ENCODE measurements around the gene SCN2A. TPM values are rescaled to one million over a fixed set of nuclear protein-coding genes. Genes with fewer than 3 reads are reported as not detected.

The SCN2A gene
- total RNA-seq, 1 experiment from 2014 or later = 0.24 TPM

DNA sequence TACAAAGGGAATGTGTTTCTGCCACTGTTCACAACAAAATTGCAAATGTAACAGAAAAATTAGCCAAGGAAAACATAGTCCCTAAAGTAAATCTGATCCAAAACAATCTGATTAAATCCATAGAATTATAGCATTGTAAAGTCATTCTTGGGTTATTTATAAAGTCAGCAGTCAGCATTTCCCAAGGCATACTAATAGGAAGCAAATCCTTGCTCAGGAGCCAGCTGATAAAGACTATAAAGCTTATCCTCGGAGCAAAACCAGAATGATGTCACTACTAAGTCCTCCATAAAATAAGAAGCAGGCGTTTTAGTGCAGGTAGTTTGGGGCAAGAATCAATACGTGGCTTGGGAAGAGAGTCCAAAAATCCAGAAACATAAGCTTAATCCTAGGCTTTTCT, 162.9 kb downstream of the SCN2A start:
- no CpG with 5 or more reads among the region's 3 CpGs for WGBS (ENCODE audit: extremely low coverage, insufficient read length, low lambda C conversion rate)
- H3T11ph ChIP-seq (ENCODE audit: low read length) = no peak overlapping the region
- H3K4me2 ChIP-seq (ENCODE audit: insufficient read depth, insufficient read length, low read length) = no peak overlapping the region
- H3K27me3 ChIP-seq (ENCODE audit: insufficient read depth, low read length) = no peaks in the 10 kb centered on the region
- H3K79me1 ChIP-seq (ENCODE audit: insufficient read depth, low read depth, low read length, poor library complexity, severe bottlenecking) = no peaks in the 10 kb centered on the region
- no peak overlapping the region for H2BK5ac ChIP-seq (ENCODE audit: insufficient read length, low read length)
- no peak overlapping the region for H3K4me3 Mint-ChIP-seq
- no peak overlapping the region for H4K5ac ChIP-seq (ENCODE audit: insufficient read length, low read depth, low read length)
- H3K4ac ChIP-seq (ENCODE audit: low read depth, low read length) = no peak overlapping the region
- H3K36me3 Mint-ChIP-seq (ENCODE audit: insufficient read depth in 1 of 3, low read depth in 3 of 3) = no peaks in the 10 kb centered on the region; a peak in 1 of 7 replicates
- H3K79me2 ChIP-seq (ENCODE audit: insufficient read depth, low read length) = no peaks in the 10 kb centered on the region
- no peak overlapping the region for H4K8ac ChIP-seq (replicated peaks; ENCODE audit: insufficient read length, low read depth, low read length)
- H2BK15ac ChIP-seq (ENCODE audit: low read depth, low read length) = no peak overlapping the region
- H4K91ac ChIP-seq (ENCODE audit: insufficient read length, low read depth, low read length) = no peak overlapping the region
- H2BK12ac ChIP-seq (ENCODE audit: insufficient read length, low read depth, low read length) = no peak overlapping the region
- H3K27ac ChIP-seq (ENCODE audit: insufficient read length, low read depth, low read length) = no peak overlapping the region
- H3K27ac Mint-ChIP-seq = no peak overlapping the region
- H3K23me2 ChIP-seq (ENCODE audit: insufficient read length, low read depth, low read length, poor library complexity, severe bottlenecking) = no peaks in the 10 kb centered on the region
- no peak overlapping the region for H2AK5ac ChIP-seq (ENCODE audit: insufficient read length, low read length)
- no peak overlapping the region for H2BK120ac ChIP-seq (ENCODE audit: low read depth, low read length, poor library complexity, severe bottlenecking)
- no peak overlapping the region for H3K14ac ChIP-seq (ENCODE audit: insufficient read depth, low read length)
- H3K9me3 Mint-ChIP-seq = no peaks in the 10 kb centered on the region
- no peak overlapping the region for H2AFZ ChIP-seq (ENCODE audit: low read length)
- no peak overlapping the region for H3K56ac ChIP-seq (ENCODE audit: insufficient read length, low read depth, low read length)
- H4K20me1 ChIP-seq (ENCODE audit: control insufficient read depth, insufficient read depth, insufficient read length) = no peaks in the 10 kb centered on the region
- DNase-seq = no peak
- H3K23ac ChIP-seq (ENCODE audit: insufficient read length, low read depth, low read length) = no peak overlapping the region
- no peak overlapping the region for H3K9ac ChIP-seq (ENCODE audit: extremely low read depth, insufficient read length, low read length)
- H3K4me1 ChIP-seq (ENCODE audit: insufficient read depth, low read length) = peaks cover 3% of the 10 kb centered on the region; the same call in 1 of the 2 replicates
- no peak overlapping the region for H2BK20ac ChIP-seq (ENCODE audit: low read depth, low read length, poor library complexity, severe bottlenecking)
- no peaks in the 10 kb centered on the region for H3K27me3 Mint-ChIP-seq (ENCODE audit: low read depth)
- H3K18ac ChIP-seq (ENCODE audit: insufficient read length, low read depth, low read length) = no peak overlapping the region
- H3K9me3 ChIP-seq (ENCODE audit: control insufficient read depth, low read depth, low read length) = no peaks in the 10 kb centered on the region
- TF ChIP-seq, protein P1, sequence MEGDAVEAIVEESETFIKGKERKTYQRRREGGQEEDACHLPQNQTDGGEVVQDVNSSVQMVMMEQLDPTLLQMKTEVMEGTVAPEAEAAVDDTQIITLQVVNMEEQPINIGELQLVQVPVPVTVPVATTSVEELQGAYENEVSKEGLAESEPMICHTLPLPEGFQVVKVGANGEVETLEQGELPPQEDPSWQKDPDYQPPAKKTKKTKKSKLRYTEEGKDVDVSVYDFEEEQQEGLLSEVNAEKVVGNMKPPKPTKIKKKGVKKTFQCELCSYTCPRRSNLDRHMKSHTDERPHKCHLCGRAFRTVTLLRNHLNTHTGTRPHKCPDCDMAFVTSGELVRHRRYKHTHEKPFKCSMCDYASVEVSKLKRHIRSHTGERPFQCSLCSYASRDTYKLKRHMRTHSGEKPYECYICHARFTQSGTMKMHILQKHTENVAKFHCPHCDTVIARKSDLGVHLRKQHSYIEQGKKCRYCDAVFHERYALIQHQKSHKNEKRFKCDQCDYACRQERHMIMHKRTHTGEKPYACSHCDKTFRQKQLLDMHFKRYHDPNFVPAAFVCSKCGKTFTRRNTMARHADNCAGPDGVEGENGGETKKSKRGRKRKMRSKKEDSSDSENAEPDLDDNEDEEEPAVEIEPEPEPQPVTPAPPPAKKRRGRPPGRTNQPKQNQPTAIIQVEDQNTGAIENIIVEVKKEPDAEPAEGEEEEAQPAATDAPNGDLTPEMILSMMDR (conservative IDR thresholded peaks at IDR 0.05) = no peak
- peaks cover 20 to 25% of the 10 kb centered on the region in 2 experiments for H3K4me1 Mint-ChIP-seq

All from H9 (cell line).